K562 treated with DMSO at 1 percent for 24 hours (cell line): ENCODE measurements around the gene TRIM38. TPM values are rescaled to one million over a fixed set of nuclear protein-coding genes. Genes with fewer than 3 reads are reported as not detected.

Experiments used
- total RNA-seq: library from RNA; unstranded; fragments of 300-600 nt; gene quantifications from 2 replicates; pipeline ENCODE4 v1.2.3, GENCODE V29; 2022; ENCODE audit warnings: low read depth; ENCODE audit not compliant: insufficient read depth

Gene TRIM38
- total RNA-seq, result 6.1 and 7.3 TPM in 2 replicates

DNA sequence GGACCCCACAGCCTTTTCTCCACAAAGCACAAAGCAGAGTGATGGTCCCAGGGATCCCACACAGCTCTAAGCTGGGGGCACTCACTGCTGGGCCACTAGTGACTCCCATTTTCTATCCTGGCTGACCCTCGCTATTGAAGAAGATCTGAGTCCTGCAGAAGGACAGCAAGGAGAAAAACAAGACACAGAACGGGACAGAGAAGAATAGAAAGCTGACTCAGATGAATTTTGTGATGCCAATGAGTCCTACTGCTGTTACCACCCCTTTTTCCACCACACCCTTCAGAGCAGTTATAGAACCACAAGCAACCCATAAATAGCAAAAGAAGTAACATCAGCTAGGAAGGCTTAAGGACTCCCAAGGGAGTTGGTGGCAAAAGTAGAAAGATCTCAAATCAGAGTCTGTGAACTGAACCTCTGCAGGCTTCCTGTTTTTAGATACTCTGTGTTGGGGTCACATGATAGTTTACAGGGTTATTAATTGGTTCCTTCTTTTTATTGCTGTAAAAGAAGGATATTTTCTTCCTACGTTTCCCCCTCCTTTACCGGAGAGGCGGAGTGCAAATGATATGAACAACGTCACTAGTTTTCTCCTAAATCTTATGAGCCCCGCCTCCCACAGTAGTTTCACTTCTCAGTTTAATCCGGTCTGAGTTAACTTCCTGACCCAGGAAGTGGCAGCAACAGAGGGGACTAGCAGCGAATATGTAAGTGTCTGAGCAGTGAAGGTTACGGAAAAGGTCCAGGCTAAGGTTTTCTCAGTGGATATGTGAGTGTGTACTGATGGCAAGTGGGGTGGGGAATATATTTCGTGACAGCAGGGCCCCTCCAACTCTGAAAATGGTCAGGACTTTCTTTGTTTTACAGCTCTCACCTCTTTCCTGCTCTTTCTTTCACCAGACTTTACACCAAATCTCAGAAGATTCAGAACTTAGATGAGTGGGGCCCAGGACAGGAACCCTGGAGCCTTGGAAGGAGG lies at the start of gene TRIM38:
TRIM38 (plus strand) TSS at position 654 of the 979 bp plus-strand sequence. CDS start 3,721 bp downstream, outside the sequence.

DNA sequence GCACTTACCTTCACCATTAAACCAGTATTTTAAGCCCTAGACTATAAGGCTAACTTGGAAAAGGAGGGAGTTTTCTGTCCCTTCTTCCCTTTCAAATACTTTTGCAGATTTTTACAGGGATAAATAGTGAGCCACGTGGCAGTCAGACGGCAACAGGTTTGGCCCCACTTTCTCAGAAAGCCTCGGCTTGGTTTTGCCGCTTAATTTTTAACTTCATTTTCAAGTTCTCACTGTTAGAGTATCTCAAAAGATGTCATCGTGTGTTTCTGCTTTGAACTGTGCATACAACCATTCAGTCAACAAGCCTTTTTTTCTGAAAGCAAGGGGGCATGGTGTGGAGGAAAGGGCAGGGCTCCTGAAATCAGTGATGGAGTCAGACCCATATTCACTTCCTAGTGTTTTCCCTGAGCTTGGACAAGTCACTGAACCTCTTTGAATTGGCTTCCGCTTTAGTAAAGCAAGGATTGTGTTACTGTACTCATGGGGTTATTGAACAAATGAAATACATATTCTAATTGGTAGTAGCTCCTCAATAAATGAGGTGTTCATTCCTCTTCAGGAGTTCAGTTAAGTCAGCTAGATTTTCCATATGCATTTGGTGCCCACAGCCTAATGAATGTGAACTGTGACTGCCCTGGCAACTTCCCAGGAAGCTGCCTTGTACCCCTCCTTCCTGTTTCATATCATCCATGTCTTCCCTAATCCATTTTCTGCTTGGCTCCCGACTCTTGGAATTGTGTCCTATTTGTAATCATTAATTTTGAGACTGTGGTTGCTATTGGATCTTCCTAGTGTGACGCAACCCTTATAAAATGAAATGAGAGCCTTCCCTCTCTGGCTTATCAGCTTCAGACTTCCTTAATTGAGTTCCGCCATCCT lies 31.8 kb upstream of the TRIM38 start, which contains the start of gene SLC17A2:
SLC17A2 (minus strand) TSS at position 160 of the 879 bp plus-strand sequence. CDS start 4,895 bp downstream, outside the sequence.

Other genes with a start within 250 kb of the TRIM38 start
- gene SLC17A4, start 208.1 kb upstream of the TRIM38 start, total RNA-seq, result not detected in 2 replicates
- not detected in 2 replicates for gene SLC17A1, start 130.8 kb upstream of the TRIM38 start, total RNA-seq
- gene SLC17A3, start 88.6 kb upstream of the TRIM38 start, total RNA-seq, result not detected in 2 replicates
- gene SLC17A2, start 32.1 kb upstream of the TRIM38 start, total RNA-seq, result not detected in 2 replicates
- 1.3 and 1.5 TPM in 2 replicates for gene HFE, start 124.6 kb downstream of the TRIM38 start, total RNA-seq